Measurements from ENCODE around the gene CHMP1B.

The CHMP1B gene

DNA sequence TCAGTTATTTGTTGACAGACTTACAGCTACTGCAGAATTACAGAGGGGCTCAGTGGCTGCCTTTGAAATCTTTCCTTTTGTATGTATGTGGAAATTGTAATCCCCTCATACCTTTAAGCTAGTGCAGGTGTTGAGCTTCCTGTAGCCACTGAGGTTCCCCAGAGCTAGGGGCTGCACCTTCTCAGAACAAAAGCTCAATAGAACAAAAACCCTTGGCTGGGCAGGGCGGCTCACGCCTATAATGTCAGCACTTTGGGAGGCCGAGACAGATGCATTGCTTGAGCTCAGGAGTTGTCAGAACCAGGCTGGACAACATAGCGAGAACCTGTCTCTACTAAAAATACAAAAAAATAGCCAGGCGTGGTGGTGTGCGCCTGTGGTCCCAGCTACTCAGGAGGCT, 41.3 kb upstream of the CHMP1B start:
- H3K27ac ChIP-seq (ENCODE audit: low read length), result no peak overlapping the region
- H3K27me3 ChIP-seq (replicated peaks; ENCODE audit: insufficient read depth, low read length), result no peaks in the 10 kb centered on the region
- H2AFZ ChIP-seq (ENCODE audit: low read length), result no peak overlapping the region
- no peaks in the 10 kb centered on the region for H3K9me2 ChIP-seq (replicated peaks; ENCODE audit: insufficient read depth, low read length)
- no peak overlapping the region for H3K4me3 ChIP-seq (ENCODE audit: low read length)
- no peaks in the 10 kb centered on the region for H3K36me3 ChIP-seq (replicated peaks; ENCODE audit: insufficient read depth, low read length)
- no peaks in the 10 kb centered on the region for H3F3A ChIP-seq (ENCODE audit: insufficient read depth, low read length)
- H3K4me1 ChIP-seq (ENCODE audit: low read length), result no peaks in the 10 kb centered on the region
- no peak for TF ChIP-seq EZH2phosphoT487 (IDR thresholded peaks at IDR 0.05; ENCODE audit: low read length)
- no peak for TF ChIP-seq EZH2 (optimal IDR thresholded peaks at IDR 0.05; ENCODE audit: low read depth, low read length)
- TF ChIP-seq, protein P1, sequence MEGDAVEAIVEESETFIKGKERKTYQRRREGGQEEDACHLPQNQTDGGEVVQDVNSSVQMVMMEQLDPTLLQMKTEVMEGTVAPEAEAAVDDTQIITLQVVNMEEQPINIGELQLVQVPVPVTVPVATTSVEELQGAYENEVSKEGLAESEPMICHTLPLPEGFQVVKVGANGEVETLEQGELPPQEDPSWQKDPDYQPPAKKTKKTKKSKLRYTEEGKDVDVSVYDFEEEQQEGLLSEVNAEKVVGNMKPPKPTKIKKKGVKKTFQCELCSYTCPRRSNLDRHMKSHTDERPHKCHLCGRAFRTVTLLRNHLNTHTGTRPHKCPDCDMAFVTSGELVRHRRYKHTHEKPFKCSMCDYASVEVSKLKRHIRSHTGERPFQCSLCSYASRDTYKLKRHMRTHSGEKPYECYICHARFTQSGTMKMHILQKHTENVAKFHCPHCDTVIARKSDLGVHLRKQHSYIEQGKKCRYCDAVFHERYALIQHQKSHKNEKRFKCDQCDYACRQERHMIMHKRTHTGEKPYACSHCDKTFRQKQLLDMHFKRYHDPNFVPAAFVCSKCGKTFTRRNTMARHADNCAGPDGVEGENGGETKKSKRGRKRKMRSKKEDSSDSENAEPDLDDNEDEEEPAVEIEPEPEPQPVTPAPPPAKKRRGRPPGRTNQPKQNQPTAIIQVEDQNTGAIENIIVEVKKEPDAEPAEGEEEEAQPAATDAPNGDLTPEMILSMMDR (IDR thresholded peaks at IDR 0.05; ENCODE audit: low read length), result no peak
- H3K4me2 ChIP-seq (ENCODE audit: low read depth, low read length), result no peak overlapping the region
- no peak overlapping the region for H3K9ac ChIP-seq (ENCODE audit: low read length)
- DNase-seq, result no peak
- no peaks in the 10 kb centered on the region for H4K20me1 ChIP-seq (ENCODE audit: insufficient read depth, low read length)
- H3K9me3 ChIP-seq (replicated peaks; ENCODE audit: insufficient read depth, low read length), result no peaks in the 10 kb centered on the region
- H3K79me2 ChIP-seq (ENCODE audit: low read length), result no peaks in the 10 kb centered on the region

DNA sequence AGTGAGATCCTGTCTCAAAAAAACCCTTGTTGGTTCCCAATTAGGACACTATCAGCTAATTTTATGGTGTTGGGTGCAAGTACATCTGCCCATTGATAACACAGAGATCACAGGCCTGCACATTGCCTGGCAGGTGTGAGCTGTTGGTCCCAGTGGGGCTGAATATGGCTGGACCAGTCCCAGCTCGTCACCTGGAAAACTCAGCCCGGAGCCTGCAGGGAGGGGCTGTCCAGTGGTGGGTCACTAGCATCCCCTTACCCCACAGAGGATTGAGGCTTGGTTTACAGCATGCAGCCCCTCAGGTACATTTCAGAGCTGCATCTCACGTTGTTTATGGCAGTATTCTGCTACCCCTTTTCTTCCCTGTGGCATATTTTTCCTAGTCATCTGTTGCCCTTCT, 40.8 kb upstream of the CHMP1B start:
- DNase-seq, result no peak
- Histone ChIP-seq H3K27me3 (replicated peaks; ENCODE audit: insufficient read depth, low read length) (no peaks in the 10 kb centered on the region), H3K9me2 (replicated peaks; ENCODE audit: insufficient read depth, low read length) (no peaks in the 10 kb centered on the region), H3K27ac (ENCODE audit: low read length) (no peak overlapping the region), H3K9ac (ENCODE audit: low read length) (no peak overlapping the region), H3K79me2 (ENCODE audit: low read length) (no peaks in the 10 kb centered on the region), H3K36me3 (replicated peaks; ENCODE audit: insufficient read depth, low read length) (no peaks in the 10 kb centered on the region), H4K20me1 (ENCODE audit: insufficient read depth, low read length) (no peaks in the 10 kb centered on the region), H3K9me3 (replicated peaks; ENCODE audit: insufficient read depth, low read length) (no peaks in the 10 kb centered on the region), H3K4me2 (ENCODE audit: low read depth, low read length) (no peak overlapping the region), H2AFZ (ENCODE audit: low read length) (no peak overlapping the region), H3F3A (ENCODE audit: insufficient read depth, low read length) (no peaks in the 10 kb centered on the region), H3K4me1 (ENCODE audit: low read length) (no peaks in the 10 kb centered on the region), H3K4me3 (ENCODE audit: low read length) (no peak overlapping the region)
- TF ChIP-seq EZH2phosphoT487 (IDR thresholded peaks at IDR 0.05; ENCODE audit: low read length) (no peak), EZH2 (optimal IDR thresholded peaks at IDR 0.05; ENCODE audit: low read depth, low read length) (no peak)
- TF ChIP-seq, protein P1 (IDR thresholded peaks at IDR 0.05; ENCODE audit: low read length), result no peak

DNA sequence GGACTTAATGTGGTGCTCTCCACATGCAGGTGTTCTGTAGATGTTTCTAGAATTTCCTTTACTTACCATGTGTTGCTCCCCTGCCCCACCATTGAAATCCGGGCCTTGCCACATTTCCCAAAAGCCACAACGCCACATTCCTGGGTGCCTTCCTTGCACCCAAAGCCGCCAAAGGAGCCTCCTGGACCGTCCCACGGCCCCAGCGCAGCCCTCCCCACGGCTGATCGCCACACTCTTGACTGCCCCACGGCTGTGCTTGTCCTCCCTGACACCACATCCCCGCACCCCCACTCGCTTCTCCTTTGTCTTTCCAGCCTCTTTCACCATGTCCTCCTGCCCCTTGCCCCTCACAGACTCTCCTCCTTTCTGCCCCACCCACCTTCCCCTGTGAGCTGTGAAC, 40.2 kb upstream of the CHMP1B start:
- Histone ChIP-seq H4K20me1 (ENCODE audit: insufficient read depth, low read length) (no peaks in the 10 kb centered on the region), H2AFZ (ENCODE audit: low read length) (no peak overlapping the region), H3K79me2 (ENCODE audit: low read length) (no peaks in the 10 kb centered on the region), H3K9me2 (replicated peaks; ENCODE audit: insufficient read depth, low read length) (no peaks in the 10 kb centered on the region), H3K36me3 (replicated peaks; ENCODE audit: insufficient read depth, low read length) (no peaks in the 10 kb centered on the region), H3K9ac (ENCODE audit: low read length) (no peak overlapping the region), H3K4me1 (ENCODE audit: low read length) (no peaks in the 10 kb centered on the region), H3K9me3 (replicated peaks; ENCODE audit: insufficient read depth, low read length) (no peaks in the 10 kb centered on the region), H3K4me2 (ENCODE audit: low read depth, low read length) (no peak overlapping the region), H3F3A (ENCODE audit: insufficient read depth, low read length) (no peaks in the 10 kb centered on the region), H3K27ac (ENCODE audit: low read length) (no peak overlapping the region), H3K4me3 (ENCODE audit: low read length) (no peak overlapping the region), H3K27me3 (replicated peaks; ENCODE audit: insufficient read depth, low read length) (no peaks in the 10 kb centered on the region)
- TF ChIP-seq EZH2 (optimal IDR thresholded peaks at IDR 0.05; ENCODE audit: low read depth, low read length) (no peak), EZH2phosphoT487 (IDR thresholded peaks at IDR 0.05; ENCODE audit: low read length) (no peak)
- TF ChIP-seq, protein P1 (IDR thresholded peaks at IDR 0.05; ENCODE audit: low read length), result no peak
- DNase-seq, result no peak

Data from MM.1S (cell line).